H1 (cell line): Measurements from ENCODE around the gene DCLK1. TPM values are rescaled to one million over a fixed set of nuclear protein-coding genes. Genes with fewer than 3 reads are reported as not detected.

ENCODE experiments used
- HDAC2 ChIP-seq, 2 experiments: fragments of 300-600 bp in 1 of 2; sonication (generic) in 1 of 2; IDR thresholded peaks; 2 replicates each; pipeline ENCODE4 v1.6.1; 2011 to 2012; ENCODE audit warnings: low read depth in 2 of 2, low read length in 2 of 2, mild to moderate bottlenecking in 2 of 2, moderate library complexity in 2 of 2, borderline replicate concordance in 1 of 2, inconsistent platforms in 1 of 2
- RNF2 ChIP-seq: fragments of 200-900, 300-1000 bp; sonication (generic); IDR thresholded peaks from 2 replicates; pipeline ENCODE4 v1.7.1; 2016; ENCODE audit warnings: borderline replicate concordance, low read depth, mild to moderate bottlenecking, antibody characterized with exemption, low read length; ENCODE audit not compliant: poor library complexity, severe bottlenecking; ENCODE audit errors: missing control alignments
- SAP30 ChIP-seq: fragments of 300-600 bp; sonication (generic); IDR thresholded peaks from 2 replicates; pipeline ENCODE4 v1.7.1; 2012; ENCODE audit warnings: low read length, moderate library complexity, mild to moderate bottlenecking, inconsistent platforms; ENCODE audit not compliant: insufficient read depth, insufficient replicate concordance
- polyA plus RNA-seq, 7 experiments: library from polyadenylated mRNA; depleted of rRNA in 3 of 7; stranded (reverse) in 5 of 7; unstranded in 2 of 7; fragments of >200 nt in 5 of 7; fragments of 200-250 nt in 2 of 7; gene quantifications; 1 replicate in 5 of 7; 2 replicates in 1 of 7; 4 replicates in 1 of 7; pipeline versions ENCODE4 v1.2.1 to v1.2.3, GENCODE V29; 2011 to 2013; ENCODE audit warnings: missing spikeins in 2 of 7, mixed read lengths in 2 of 7
- total RNA-seq: library from RNA; stranded (reverse); fragmentation: NEBNext Ultra II Directional; extraction: Animal tissue kit (Norgen Biotek cat#: 25700); gene quantifications from 2 replicates; pipeline ENCODE4 v1.2.1, GENCODE V29; 2021

Gene DCLK1
- total and polyA plus RNA-seq, 2 of the 8 experiments (the other 6 are each of a cell fraction or from before 2014, with no cell fraction given): 22.8 to 41.0 TPM

DNA sequence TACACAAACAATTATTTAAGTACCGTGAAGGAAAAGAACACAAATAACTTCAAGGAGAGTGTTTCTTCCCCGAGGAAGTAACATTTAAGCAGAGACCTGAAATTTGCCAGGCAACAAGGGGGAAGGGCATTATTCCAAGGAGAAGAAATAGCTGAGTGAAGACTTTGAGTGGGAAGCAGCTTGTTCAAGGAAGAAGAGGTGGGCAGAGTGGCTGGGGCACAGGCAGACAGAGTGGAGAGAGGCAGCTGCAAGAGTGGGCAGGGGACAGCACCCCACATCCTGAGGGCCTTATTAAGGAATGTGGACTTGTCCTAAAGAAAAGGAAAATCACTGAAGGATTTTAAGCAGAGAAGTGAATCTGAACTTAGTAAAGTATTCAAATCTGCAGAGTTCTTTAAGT lies 4.7 kb upstream of the DCLK1 start (continued):
- no peak for TF ChIP-seq RNF2
- no peak for TF ChIP-seq HDAC2 (IDR thresholded peaks at IDR 0.05; ENCODE audit: borderline replicate concordance in 1 of 2, low read depth in 2 of 2, low read length in 2 of 2)
- TF ChIP-seq SAP30: no peak
